Activated CD4-positive, alpha-beta T cell treated with anti-CD3 and anti-CD28 coated beads, Interleukin-2, Interleukin-4, amounts not matched to agents 100 ng/mL and 50 ng/mL, durations not matched to agents 16 hours and 8 hours (primary cell): Measurements from ENCODE around the gene NLRP8.
"Not testable (repeated sequence)": the region's sequence is repeated elsewhere in the genome, so short reads cannot be mapped to it uniquely, and the experiment has no call there.

Experiments
- DNase-seq: peaks from one replicate; pipeline ENCODE4 v3.0.0-alpha.2; 2020; ENCODE audit warnings: low spot score

The NLRP8 gene

GRCh38 chr19:55980415-55980814, 32.8 kb downstream of the NLRP8 start:
- no peak for DNase-seq

- DNase-seq: no peak
Observed at GRCh38 chr19:55985254-55985653, 37.6 kb downstream of the NLRP8 start.

- no peak for DNase-seq
Observed at GRCh38 chr19:55986487-55986886, 38.9 kb downstream of the NLRP8 start, which contains the start of gene NLRP5. Gene NLRP5, plus strand, starts transcription at chr19:55986775.

- no peak for DNase-seq
Observed at GRCh38 chr19:55990831-55991230, 43.2 kb downstream of the NLRP8 start.

- DNase-seq: no peak
Observed at GRCh38 chr19:55993492-55993891, 45.9 kb downstream of the NLRP8 start.

- no peak for DNase-seq
Observed at GRCh38 chr19:56014765-56015164, 67.1 kb downstream of the NLRP8 start.

GRCh38 chr19:56015756-56016155, 68.1 kb downstream of the NLRP8 start:
- no peak for DNase-seq

GRCh38 chr19:56019325-56019724, 71.7 kb downstream of the NLRP8 start:
- not testable (repeated sequence) for DNase-seq

- DNase-seq: not testable (repeated sequence)
Observed at GRCh38 chr19:56020355-56020975, 72.8 kb downstream of the NLRP8 start.

GRCh38 chr19:56026769-56027168, 79.1 kb downstream of the NLRP8 start:
- no peak for DNase-seq
